WERI-Rb-1 (cell line): ENCODE results near the gene NKAPL.

Experiments
- DNase-seq: peaks from one replicate; pipeline ENCODE4 v3.0.0-alpha.2; 2020
- H3K27ac ChIP-seq: fragments of 250-450 bp; sonication (Bioruptor Pico); 2 replicates; pipeline ENCODE4 v1.5.1; 2020; ENCODE audit warnings: mild to moderate bottlenecking, moderate library complexity
- H3K27me3 ChIP-seq: fragments of 250-450 bp; sonication (Bioruptor Pico); 2 replicates; pipeline ENCODE4 v1.5.1; 2021; ENCODE audit warnings: mild to moderate bottlenecking, low read depth, moderate library complexity; ENCODE audit not compliant: insufficient read depth, severe bottlenecking
- H3K36me3 ChIP-seq: fragments of 250-450 bp; sonication (Bioruptor Pico); 2 replicates; pipeline ENCODE4 v1.5.1; 2020; ENCODE audit warnings: mild to moderate bottlenecking, moderate library complexity
- H3K4me3 ChIP-seq: 2 replicates; pipeline ENCODE4 v1.5.1; 2011; ENCODE audit warnings: low read depth, mild to moderate bottlenecking, control low read depth, low read length
- H3K9me3 ChIP-seq: fragments of 250-450 bp; sonication (Bioruptor Pico); 2 replicates; pipeline ENCODE4 v1.5.1; 2021; ENCODE audit warnings: mild to moderate bottlenecking, moderate library complexity; ENCODE audit not compliant: severe bottlenecking
- TF ChIP-seq, protein P1 (sequence below): IDR thresholded peaks from 2 replicates; pipeline ENCODE4 v1.5.1; 2011; ENCODE audit warnings: low read depth, mild to moderate bottlenecking, control low read depth, inconsistent platforms, low read length

The NKAPL gene

DNA sequence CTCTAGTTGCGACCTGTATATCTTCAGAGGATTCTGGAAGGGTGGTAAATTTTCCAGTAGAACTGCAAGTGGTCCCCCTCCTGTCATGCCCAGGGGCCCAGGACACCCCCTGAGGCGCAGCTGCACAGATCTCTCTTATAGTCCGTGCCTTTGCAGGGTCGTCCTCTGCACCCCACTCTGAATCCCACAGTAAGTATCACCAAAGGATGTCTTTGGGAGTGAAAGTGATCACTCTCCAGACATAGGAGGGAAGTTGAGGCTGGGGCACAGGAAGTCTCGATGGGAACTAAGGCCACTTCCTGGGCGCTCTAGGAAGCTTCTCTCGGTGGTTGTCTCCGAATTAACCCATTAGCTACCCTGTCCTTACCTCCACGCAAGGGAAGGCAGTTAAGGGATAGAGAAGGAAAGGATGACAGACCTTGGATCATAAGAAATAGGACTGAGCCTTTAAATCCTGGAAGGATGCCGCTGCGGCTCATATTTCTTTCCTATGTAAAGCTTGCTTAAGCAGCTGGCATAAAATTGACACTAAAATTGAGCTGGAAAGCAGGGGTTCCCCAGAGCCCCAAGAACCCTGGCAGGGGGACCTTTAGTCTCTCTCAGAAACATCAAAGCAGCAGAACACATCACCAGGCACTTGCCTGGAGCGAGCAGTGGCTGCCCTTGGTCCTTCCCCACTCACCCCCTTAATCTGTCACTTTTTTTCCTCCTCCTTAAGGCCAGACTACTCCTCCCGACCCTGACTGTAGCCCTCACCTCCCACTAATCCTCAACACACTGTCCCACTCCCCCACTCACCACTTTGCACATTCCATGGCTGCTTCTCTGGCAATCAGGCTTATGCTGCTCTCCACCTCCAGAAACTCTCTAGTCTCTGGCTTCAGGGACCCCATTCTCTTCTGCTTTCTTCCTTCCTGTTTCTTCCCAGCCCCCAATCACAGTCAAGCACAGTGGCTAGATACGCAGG, 6.8 kb upstream of the NKAPL start, which contains the start of gene ZKSCAN4:
TSS of gene ZKSCAN4 (minus strand) at position 261 of the 967 bp plus-strand sequence. CDS start 289 bp downstream, outside the sequence.
- no peaks in the 10 kb centered on the region for H3K27me3 ChIP-seq
- H3K36me3 ChIP-seq: peaks cover 10% of the 10 kb centered on the region; the same call in 1 of the 2 replicates
- H3K4me3 ChIP-seq: peak within 1 kb of the TSS; percentile 79
- peak; percentile 98 for DNase-seq
- TF ChIP-seq, protein P1, sequence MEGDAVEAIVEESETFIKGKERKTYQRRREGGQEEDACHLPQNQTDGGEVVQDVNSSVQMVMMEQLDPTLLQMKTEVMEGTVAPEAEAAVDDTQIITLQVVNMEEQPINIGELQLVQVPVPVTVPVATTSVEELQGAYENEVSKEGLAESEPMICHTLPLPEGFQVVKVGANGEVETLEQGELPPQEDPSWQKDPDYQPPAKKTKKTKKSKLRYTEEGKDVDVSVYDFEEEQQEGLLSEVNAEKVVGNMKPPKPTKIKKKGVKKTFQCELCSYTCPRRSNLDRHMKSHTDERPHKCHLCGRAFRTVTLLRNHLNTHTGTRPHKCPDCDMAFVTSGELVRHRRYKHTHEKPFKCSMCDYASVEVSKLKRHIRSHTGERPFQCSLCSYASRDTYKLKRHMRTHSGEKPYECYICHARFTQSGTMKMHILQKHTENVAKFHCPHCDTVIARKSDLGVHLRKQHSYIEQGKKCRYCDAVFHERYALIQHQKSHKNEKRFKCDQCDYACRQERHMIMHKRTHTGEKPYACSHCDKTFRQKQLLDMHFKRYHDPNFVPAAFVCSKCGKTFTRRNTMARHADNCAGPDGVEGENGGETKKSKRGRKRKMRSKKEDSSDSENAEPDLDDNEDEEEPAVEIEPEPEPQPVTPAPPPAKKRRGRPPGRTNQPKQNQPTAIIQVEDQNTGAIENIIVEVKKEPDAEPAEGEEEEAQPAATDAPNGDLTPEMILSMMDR: no peak
- no peaks in the 10 kb centered on the region for H3K9me3 ChIP-seq
- peak within 1 kb of the TSS; percentile 33 for H3K27ac ChIP-seq

DNA sequence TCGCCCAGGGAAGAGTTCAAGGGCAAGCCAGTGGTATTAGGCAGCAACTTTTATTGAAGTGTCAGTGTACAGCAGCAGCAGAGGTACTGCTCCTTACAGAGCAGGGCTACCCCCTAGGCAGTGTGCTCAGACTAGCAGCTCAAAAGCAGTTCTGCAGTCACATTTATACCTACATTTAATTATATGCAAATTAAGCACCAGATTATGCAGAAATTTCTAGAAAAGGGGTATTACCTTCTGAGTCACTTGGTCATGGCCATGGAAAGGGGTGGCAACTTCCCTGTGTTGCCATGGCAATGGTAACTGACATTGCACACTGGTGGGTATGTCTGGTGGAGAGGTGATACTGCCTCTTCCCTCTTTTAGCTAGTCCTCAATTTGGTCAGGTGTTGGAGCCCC, 5.0 kb upstream of the NKAPL start:
- TF ChIP-seq, protein P1: no peak
- Histone ChIP-seq H3K27ac (no peak overlapping the region), H3K9me3 (no peaks in the 10 kb centered on the region), H3K36me3 (peaks cover 4% of the 10 kb centered on the region; the same call in 1 of the 2 replicates), H3K4me3 (no peak overlapping the region), H3K27me3 (no peaks in the 10 kb centered on the region)
- no peak for DNase-seq

DNA sequence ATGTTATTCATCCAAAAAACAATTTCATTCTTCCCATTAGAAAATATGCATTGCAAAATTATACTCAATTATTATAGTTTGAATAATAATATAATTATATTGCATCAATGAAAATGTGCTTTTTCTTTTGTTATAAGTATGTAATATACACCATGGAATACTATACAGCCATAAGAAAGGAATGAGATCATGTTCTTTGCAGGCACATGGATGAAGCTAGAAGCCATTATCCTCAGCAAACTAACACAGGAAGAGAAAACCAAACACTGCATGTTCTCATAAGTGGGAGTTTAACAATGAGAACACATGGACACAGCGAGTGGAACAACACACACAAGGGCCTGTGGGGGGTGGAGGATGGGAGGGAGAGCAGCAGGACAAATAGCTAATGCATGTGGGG, 2.1 kb upstream of the NKAPL start:
- no peak overlapping the region for H3K4me3 ChIP-seq
- H3K36me3 ChIP-seq: no peaks in the 10 kb centered on the region
- TF ChIP-seq, protein P1: no peak
- no peaks in the 10 kb centered on the region for H3K27me3 ChIP-seq
- no peak for DNase-seq
- H3K27ac ChIP-seq: no peak overlapping the region
- H3K9me3 ChIP-seq: no peaks in the 10 kb centered on the region

DNA sequence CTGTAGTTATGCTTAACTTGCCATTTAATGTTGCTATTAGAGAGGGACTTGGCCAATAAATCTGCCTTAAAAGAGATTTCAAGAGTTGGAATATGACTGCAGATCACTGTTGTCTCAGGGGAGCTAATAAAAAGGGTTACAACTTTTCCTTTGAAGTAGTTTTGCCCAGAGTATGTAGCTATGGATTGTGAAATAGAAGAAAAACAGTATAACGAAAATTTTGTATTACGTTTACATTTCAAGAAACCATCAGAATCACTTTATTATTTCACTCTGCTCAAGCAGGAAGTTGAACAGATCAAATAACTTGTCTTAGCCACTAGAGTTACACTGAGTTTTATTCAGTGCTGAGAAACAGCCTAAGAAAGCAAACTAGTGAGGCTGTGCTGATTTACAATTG, 4.8 kb downstream of the NKAPL start:
- H3K9me3 ChIP-seq: no peaks in the 10 kb centered on the region
- no peak overlapping the region for H3K4me3 ChIP-seq
- no peaks in the 10 kb centered on the region; the same call in 1 of the 2 replicates for H3K36me3 ChIP-seq
- DNase-seq: no peak
- TF ChIP-seq, protein P1: no peak
- H3K27ac ChIP-seq: no peak overlapping the region
- H3K27me3 ChIP-seq: no peaks in the 10 kb centered on the region

DNA sequence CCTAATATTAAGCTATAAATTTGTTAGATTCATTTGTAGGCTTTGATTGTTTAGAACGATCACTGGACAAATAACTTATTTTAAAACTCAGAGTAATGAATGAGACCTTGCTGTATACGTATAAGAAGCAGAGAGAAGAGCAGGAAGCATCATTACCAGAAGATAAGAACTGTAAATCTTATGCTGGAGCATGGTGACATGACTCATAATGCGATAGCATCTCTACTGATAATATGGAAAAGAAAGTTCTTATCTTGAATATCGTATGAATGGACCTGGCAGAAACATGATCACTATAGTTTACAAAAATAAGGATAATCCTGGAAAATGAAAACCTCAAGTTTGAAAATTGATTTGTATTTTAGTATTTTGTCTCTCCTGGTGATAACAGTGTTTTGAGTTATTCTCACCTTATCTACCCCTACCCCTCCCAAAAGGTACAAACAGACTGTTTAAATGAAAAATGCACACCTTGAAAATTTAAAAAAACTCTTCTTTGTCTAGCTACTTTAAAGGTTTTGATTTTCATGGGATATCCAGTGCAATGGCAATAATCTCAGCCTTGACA, 5.8 kb downstream of the NKAPL start:
- Histone ChIP-seq H3K27me3 (no peaks in the 10 kb centered on the region), H3K27ac (no peak overlapping the region), H3K4me3 (no peak overlapping the region), H3K9me3 (no peaks in the 10 kb centered on the region), H3K36me3 (no peaks in the 10 kb centered on the region; the same call in 1 of the 2 replicates)
- DNase-seq: no peak
- TF ChIP-seq, protein P1: no peak
